NOMO-1 treated with DMSO at 0.1 percent for 48 hours (cell line): ENCODE measurements around the gene NCKAP5L.
"Not testable (repeated sequence)": the region's sequence is repeated elsewhere in the genome, so short reads cannot be mapped to it uniquely, and the experiment has no call there.

Experiments
- DNase-seq: peaks from one replicate; lab custom pipeline; 2025; ENCODE audit not compliant: unreplicated experiment; lab: John Stamatoyannopoulos, UW

The NCKAP5L gene

DNA sequence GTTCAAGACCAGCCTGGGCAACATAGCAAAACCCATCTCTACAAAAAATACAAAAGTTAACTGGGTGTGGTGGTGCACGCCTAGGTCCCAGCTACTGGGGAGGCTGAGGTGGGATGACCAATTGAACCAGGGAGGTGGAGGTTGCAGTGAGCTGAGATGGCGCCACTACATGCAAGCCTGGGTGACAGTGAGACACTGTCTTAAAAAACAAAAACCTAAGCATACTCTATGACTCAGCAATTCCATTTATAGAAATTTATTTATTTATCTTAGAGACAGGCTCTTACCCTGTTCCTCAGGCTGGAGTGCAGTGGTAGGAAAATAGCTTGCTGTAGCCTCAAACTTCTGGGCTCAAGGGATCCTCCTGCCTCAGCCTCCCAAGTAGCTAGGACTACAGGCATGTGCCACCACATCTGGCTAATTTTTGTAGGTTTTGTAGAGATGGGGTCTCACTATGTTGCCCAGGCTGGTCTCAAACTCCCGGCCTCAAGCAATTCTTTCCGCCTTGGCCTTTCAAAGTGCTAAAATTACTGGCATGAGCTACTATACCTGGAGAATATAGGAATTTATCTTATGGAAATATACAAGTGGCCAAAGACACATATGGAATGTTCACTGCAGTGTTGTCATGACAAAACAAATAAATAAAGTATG lies 43.3 kb downstream of the NCKAP5L start:
- DNase-seq, result no peak

DNA sequence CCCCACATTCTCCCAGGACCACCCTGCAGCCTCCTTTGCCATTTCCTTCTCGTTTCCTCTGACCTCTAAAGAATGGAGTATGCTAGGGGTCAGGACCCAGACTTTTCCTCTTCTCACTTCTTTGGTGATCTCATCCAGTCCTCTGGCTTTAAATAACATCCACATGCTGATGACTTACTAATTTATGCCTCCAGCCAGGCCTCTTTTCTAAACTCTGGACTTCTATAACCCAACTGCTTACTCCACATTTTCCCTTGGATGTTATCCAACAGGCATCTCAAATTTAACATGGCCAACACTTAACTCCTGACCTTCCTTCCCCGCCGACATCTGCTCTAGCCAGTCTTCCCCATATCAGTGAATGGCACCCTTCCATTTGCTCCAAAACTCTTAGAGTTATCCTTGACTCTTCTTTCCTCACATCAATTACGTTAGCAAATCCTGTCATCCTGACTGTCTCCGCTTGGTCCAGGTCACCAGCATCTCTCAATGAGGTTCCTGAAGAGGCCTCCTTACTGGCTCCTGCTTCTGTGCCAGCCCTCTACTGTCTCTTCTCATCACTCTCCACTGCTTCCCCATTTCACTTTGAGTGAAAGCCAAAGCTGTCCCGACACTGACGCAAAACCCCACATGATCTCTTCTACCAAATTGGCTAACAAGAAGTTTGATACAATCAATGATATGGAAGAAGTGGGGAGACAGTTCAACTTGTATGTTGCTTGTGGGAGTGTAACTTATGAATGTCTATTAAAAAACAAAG lies 44.1 kb downstream of the NCKAP5L start:
- peak; percentile 50 for DNase-seq

DNA sequence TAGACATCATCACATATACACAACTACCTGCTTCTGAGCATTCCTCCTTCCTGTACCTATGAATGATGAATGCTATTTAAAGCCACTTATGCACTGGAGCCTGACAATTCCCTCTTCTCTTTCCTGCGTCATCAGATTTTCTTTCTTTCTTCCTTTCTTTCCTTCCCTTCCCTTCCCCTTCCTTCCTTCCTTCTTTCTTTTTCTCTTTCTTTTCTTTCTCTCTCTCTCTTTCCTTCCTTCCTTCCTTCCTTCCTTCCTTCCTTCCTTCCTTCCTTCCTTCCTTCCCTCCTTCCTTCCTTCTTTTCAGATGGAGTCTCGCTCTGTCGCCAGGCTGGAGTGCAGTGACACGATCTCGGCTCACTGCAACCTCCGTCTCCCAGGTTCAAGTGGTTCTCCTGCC lies 47.3 kb downstream of the NCKAP5L start:
- not testable (repeated sequence) for DNase-seq

DNA sequence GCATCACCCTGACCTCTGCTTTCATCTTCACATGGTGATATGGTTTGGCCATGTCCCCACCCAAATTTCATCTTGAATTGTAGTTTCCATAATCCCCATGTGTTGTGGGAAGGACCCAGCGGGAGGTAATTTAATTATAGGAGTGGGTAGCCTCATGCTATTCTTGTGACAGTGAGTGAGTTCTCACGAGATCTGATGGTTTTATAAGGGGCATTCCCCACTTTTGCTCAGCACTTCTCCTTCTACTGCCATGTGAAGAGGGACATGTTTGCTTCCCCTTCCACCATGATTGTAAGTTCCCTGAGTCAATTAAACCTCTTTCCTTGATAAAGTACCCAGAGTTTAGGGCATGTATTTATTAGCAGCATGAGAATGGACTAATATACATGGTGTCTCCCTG lies 48.6 kb downstream of the NCKAP5L start:
- no peak for DNase-seq

DNA sequence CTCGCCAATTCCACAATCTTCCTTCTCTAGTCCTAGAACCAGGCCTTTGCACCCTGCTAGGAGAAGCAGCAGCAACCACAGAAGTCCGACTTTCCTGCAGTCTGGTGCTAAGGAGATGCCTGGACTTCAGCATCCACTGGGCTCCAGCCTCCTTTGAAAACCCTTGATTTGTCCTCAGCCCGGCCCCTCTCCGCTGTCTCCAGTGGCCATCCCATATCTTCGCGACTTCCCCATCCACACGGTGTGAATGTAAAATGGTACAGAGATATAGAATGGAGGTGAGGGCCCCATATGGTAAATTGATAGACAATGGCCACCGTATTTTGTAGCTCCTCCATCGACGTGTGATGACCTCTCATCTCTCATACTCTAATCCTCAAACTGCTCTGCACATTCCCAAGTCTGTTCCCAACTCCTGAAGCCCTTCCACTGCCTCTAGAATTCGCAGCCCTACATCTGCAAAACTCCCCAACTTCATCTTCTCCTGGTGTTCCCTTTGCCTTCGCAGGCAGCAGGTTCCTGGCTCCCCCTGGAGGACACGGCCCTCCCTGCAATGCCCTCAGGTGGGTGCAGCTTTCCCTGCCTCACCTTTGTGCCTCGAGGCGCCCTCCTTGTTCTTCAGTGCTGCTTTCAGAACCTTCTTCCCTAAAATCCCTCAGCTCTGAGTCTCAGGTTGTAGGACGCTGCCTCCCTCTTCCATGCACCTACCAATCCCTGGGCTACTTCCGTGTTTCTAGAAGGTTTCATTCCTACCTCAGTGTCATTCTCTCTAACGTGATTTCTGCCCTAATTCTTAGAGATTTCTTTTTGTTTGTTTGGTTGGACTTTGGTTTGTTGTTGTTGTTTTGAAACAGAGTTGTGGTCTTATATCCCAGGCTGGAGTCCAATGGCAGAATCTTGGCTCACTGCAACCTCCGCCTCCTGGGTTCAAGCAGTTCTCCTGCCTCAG lies 50.1 kb downstream of the NCKAP5L start:
- DNase-seq, result no peak

DNA sequence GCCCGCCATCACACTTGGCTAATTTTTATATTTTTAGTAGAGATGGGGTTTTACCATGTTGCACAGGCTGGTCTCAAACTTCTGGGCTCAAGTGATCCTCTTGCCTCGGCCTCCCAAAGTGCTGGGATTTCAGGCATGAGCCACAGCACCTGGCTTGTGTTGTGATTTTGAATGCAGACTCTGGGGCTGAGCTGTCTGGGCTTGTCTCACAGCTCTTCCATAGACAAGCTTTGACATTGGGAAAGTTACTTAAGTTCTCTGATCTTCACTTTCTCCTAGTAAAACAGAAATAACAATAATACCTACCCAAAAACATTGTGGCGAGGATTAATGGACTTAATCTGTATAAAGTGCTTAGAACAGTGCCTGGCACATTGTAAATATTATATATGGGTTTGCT lies 50.9 kb downstream of the NCKAP5L start:
- no peak for DNase-seq

DNA sequence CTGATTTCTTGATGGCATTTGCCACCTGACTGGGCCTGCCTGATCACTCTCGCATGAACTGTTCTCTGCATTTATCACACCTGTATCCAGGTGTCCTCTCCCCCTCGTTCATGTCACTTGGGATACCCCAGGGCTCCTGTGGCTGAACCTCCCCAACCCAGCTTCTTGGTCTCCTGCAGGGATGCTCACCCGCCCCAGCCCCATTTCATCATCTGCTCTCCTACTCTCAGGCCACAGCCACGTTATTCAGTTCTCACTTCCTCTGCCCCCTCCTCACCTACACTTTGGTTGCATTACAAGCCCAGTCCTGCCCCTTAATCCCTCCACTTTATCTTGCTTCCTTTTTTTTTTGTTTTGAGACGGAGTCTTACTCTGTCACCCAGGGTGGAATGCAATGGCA lies 51.4 kb downstream of the NCKAP5L start:
- peak; percentile 81 for DNase-seq

DNA sequence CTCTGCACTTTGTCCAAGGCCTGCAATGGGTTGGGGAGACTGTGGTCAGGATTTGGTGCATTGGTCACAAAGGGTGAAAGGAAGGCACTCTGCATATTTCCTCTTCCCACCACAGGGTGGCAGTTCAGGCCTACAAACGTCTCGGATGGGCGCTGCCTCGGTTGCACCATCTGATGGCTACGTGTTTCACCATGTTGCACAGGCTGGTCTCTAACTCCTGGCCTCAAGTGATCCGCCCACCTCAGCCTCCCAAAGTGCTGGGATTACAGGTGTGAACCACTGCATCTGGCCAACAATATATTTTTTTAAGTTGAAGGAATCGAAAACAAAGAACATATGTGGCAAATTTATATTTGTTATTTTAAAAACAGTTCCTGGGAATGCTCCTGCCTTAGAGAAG lies 51.8 kb downstream of the NCKAP5L start:
- peak; percentile 66 for DNase-seq

DNA sequence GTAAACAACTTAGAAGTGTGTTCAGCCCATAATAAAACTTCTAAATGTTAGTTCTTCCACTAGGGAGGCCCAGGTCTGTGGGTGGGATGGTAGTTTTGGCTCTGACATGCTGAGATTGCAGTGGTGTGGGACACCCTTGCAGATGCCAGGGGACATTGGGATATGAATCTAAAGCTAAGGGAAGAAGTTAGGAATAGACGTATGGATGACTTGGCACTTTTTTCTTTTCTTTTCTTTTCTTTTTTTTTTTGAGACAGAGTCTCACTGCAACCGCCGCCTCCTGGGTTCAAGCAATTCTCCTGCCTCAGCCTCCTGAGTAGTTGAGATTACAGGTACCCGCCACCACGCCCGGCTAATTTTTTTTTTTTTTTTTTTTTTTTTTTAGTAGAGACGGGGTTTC lies 55.1 kb downstream of the NCKAP5L start:
- DNase-seq, result not testable (repeated sequence)

DNA sequence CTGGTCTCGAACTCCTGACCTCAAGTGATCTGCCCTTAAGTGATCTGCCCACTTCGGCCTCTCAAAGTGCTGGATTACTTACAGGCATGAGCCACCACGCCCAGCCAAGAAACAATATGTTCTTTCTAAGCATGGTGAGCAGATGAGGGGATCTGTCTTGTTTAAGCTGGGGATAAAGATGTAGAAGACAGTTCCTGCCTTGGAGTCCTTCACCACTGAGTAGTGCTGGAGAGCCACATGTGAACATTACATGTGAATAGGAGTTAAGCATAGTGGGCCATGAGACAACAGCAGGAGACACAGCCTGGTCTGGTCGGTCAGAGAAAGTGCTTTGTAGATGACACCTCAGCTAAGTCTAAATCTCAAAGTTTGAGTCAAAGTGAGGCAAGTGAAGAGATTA lies 60.9 kb downstream of the NCKAP5L start:
- DNase-seq, result no peak

DNA sequence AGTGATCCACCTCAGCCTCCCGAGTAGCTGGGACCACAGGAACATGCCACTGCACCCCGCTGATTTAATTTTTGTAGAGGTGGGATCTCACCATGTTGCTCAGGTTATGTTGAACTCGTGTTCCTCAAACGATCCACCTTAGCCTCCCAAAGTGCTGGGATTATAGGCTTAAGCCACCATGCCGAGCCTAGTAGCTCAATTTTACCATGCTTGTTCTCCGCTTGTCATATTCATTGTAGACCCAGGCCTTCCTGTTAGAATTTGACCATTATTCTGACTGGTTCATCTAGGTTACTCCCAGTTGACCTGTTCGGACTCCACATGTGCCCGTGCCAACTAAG lies 62.1 kb downstream of the NCKAP5L start:
- no peak for DNase-seq

DNA sequence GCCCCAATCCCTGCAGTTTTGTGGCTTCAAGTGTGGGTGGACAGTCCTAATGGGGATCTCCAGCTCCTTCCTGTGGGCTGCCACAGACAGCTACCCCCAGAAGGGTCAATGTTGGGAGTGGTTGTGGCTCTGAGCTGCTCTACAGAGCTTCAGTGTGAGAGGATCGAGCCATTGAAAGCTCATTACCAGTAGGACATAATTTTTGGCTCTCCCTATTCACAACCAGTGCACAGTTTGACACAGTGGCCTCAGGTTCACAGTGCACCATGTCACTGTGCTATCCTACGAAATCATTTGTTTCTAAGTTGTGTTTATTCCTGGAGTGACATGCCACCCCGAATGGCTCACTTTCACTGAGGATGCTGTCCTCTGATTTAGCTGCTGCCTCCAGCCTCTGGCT lies 64.1 kb downstream of the NCKAP5L start:
- DNase-seq, result no peak

DNA sequence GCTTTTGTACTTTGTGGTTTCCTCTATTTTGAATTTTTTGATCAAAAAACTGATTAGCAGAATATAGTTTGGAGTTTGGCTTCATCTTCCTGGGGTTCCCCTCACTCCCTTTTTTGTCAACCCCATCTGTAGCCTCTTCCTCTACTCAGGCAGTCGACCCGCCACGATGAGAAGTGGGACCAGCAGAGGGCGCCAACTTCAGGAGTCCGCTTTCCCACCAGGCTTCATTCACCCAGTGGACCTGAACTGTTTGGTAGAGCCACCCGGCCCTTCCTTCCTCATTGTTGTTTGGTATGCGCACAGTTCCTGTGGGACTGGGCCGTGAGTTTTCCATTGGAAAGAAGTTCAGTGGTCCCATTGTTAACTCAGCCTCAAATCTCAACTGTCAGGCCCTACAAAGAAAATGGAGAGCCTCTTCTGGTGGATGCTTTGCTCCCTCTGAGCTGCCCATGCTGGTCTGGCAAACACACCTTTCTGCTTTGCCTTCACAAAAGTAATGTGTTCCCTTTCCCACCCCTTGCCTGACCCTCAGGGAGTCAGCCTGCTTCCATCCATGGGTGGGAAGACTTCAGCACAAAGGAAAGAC lies 65.1 kb downstream of the NCKAP5L start:
- peak; percentile 27 for DNase-seq

DNA sequence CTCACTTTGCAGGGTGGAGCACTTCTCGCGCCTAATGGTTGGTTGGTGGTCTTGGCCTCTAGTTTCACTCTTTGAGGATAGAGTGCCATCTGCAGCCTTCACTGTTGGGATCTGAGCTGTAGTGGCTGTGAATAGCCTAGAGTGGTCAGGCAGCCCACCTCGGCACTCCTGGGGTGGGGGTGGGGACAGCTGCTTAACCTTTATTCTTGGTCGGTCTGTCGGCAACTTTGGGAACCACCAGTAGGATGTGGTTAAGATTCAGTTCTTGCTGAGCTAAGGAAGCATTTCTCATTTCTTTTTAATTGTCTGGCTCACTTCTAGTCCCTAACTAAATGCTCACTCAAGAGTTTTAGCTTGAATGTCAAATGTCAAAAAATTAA lies 65.8 kb downstream of the NCKAP5L start:
- no peak for DNase-seq

DNA sequence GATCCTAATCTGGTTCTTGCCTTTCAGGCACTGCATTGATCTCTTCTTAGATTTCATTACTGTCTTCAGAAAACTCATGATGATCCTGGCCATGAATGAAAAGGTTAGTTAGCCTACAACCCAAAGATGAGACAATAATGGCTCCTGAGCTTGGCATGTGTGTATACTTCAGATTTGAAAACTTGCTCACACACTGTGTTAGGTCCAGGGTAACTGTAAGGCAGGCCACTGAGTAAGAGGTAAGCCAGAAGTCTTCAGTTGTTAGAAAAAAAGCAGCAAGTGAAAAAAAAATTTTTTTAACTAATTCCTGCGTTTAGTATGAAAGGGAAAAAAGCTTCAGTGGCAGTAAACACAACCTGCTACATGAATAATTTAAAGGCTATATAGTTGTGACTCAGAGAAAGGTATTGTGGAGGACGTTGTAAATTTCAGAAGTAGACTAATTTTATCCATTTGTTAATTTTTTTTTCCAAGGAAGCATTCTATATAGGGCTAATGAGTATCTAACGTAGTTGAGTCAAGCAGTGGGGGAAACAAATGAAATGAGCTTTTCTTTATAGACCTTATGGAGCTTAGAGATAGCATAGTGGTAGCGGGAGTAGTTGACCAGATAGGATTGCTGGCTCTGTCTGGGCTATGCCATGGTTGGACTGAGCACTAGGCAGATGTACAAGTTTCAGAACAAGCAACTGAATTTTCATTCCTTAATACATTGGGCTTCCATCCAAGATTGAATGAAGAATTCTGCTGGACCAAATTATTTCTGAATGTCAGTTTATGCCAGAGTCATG lies 66.3 kb downstream of the NCKAP5L start:
- DNase-seq, result no peak

DNA sequence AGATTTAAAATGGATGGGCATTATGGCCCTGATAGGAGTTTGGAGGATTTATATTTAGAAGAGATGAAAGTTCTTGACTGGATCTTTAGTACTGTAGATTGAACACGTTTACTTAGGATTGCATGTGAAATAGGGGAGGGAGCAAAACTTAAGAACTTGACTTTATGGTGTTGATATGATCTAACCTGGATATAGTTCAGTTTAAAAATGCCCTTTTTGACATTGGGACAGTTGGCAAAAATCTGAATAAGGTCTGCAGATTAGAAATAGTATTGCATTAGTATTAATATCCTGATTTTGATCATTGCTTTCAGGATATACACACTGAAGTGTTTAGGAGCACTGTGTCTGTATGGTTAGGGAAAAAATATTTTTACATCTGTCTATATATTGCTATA lies 77.2 kb downstream of the NCKAP5L start:
- DNase-seq, result no peak

DNA sequence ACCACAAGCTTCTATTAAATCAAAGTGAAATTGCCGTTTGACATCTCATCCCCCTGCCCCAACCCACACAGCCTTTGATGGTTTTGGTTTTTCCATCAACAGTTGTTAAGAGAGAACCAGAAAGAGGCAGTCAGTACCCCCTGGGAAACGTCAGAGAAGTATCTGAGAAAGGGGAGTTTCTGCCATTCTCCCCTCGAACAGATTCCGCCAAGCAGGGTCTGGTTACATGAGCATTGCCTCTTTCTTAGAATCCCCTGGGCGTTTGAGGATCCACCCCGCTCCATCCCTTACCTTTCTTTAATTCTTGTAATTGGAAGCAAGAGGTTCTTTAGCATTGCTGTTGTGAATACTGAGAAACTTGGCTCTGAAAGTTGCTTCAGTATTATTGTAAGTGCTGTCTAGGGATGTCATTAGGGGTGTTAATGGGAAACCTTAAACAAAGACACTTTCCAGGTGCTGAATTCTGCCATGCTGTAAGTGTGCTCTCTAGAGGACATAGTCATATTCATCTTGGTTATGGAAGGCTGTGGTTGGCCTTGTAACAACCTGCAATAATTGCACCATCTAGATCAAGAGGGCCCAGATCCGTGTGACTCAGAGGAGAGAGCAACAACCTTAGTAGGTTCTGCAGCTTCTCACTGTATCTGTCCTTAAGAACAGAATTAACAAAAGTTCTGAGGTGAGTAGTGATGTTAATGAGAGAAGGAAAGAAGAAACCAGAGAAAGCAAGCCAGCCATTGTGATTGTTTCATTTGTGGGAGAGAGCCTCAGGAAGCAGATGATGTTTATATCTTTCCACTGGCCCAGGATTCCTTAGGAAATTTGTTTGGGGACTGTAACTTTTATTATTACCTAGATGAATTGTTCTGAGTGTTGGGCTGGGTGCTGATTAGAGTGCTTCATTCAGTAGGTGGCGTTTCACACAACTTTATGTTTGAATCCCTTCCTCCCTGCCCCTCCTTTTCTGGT lies 77.9 kb downstream of the NCKAP5L start:
- DNase-seq, result peak; percentile 79

DNA sequence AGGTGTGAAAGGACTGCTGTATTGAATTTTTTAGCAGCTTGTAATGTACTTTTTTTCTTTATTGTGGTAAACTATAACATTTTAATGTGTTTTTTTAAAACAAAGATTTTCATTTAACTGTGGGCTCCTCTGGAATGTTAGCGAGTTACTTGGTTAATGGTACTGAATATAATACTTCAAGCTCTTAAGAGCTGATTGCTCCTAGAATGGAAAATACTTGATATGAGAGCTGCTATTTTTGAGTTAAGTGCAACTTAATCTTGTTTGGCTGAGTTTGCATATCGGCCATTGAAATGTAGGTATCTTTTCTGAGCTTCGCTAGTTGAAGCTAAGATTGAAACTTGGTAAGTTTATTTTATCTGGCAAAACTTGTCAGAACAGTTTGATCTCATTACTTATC lies 79.4 kb downstream of the NCKAP5L start:
- no peak for DNase-seq

DNA sequence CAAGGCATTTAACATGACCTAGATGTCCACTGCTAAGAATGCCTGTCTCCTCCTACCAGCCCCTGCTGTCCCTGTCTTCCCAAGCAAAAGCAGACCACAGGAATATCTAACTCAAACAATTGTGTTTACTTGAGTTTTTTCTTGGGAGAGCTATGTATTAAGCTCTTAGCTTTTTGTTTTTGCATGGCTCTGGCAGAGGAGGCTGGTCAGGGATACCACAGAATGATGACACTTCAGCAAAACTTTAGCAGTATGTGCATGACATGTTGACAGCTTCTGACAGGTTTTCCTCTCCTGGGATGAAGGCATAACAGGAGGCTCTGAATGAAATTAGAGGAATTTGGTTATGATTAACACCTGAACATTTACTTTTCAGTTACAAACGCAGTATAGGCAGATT lies 79.9 kb downstream of the NCKAP5L start:
- no peak for DNase-seq
